HG02970 (cell line): ENCODE data around the gene IGF2BP3.
"Not testable (repeated sequence)": the region's sequence is repeated elsewhere in the genome, so short reads cannot be mapped to it uniquely, and the experiment has no call there.

Experiments
- ATAC-seq: cut with Tn5 transposase; IDR thresholded peaks from one replicate; pipeline ENCODE4 v1.9.1; 2021; ENCODE audit warnings: mild to moderate bottlenecking, moderate library complexity, moderate number of reproducible peaks; ENCODE audit not compliant: unreplicated experiment, low FRiP score

IGF2BP3 gene

DNA sequence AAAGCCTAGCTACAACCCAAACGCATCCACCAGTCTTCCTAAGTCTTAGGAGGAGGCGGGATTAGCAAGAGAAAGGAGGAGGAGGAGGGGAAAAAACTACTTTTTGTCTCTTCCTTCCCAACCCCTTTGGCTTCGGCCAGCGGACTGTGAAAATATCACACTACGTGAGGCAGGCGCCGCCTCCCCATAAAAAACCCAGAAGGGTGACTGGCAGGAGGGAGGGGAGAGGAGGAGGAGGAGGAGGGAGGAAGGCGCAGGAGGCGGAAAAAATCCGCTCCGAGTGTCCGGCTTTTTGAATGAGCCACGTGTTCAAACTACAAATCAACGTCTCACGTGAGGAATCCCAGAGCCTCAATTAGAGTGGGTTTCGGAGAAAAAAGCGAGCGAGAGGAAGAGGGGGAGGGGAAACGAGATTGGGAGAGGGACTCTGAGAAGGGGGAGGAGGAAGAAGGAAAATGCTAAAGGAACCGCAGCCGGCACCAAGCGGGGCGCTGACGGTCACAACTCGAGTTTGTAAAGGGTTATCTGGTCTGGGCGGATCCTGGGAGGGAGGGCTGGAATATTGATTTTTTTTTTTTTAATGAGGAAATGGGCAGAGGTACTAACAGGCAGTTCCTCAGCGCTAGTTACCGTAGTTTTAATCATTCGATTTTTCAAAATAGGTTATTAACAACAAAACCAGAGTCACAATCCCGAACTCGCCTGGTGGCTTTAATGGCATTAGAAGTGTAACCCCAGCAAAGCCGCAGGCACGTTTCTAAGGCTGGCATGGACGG, at the start of gene IGF2BP3:
Gene IGF2BP3 (minus strand): TSS at position 162 of the 776 bp plus-strand sequence. CDS start 381 bp downstream, outside the sequence.
- ATAC-seq = no peak

DNA sequence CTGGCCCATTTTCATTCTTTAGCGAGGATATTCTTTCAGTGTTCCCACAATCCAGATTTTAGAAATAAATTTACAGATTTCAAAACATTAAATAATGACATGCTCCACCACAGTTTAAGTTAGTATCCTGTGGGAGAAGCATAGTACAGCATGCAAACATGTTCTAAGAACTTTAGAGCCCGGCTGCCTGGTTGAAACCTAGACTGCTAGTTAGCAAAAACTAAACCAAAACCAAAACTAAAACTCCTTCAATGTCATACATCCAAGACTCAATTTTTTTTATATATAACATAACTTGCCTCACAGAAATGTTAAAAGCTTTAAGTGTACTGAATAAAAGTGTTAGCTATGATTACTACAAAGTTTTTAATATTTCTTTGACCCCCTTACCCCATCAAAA, 44.5 kb upstream of the IGF2BP3 start:
- no peak for ATAC-seq

DNA sequence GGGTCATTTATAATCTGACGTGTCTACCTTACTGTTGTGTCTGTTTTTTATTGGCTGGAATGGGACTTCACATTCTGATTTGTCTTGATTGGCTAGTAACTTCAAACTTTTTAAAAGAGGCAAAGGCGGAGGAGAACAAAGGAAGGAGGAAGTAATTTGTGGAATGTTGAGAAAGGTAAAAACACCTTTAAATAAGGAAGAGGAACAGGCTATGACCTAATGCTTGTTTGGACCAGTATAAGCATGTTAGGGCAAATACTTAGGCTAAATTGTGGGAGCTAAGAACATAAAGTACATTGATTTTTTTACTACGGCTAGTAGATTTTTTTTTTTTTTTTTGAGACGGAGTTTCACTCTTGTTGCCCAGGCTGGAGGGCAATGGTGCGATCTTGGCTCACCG, 43.5 kb upstream of the IGF2BP3 start:
- not testable (repeated sequence) for ATAC-seq

GRCh38 chr7:23494009-23494408, 23.7 kb upstream of the IGF2BP3 start:
- no peak for ATAC-seq

GRCh38 chr7:23491502-23491901, 21.2 kb upstream of the IGF2BP3 start:
- no peak for ATAC-seq

GRCh38 chr7:23490357-23491135, 20.3 kb upstream of the IGF2BP3 start:
- ATAC-seq = no peak

GRCh38 chr7:23488714-23489113, 18.4 kb upstream of the IGF2BP3 start:
- not testable (repeated sequence) for ATAC-seq

DNA sequence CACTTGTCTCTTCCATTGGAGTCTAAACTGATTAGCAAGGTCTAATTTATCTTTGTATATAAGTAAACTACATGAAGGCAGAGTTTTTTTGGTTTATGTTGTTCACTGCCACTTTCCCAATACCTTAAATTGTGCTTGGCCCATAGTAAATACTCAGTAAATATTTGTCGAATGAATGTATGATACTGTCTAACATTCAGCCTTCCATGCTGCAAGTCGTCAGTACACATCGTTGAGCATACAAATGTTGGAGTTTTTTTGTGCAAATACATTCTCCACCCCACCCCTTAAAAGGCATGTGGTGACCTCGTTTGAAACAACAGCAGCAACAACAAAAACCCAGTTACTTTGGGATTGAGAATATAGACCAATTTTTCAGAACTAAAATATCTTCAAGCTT, 17.4 kb upstream of the IGF2BP3 start:
- no peak for ATAC-seq

GRCh38 chr7:23486002-23486773, 15.9 kb upstream of the IGF2BP3 start:
- ATAC-seq = no peak

DNA sequence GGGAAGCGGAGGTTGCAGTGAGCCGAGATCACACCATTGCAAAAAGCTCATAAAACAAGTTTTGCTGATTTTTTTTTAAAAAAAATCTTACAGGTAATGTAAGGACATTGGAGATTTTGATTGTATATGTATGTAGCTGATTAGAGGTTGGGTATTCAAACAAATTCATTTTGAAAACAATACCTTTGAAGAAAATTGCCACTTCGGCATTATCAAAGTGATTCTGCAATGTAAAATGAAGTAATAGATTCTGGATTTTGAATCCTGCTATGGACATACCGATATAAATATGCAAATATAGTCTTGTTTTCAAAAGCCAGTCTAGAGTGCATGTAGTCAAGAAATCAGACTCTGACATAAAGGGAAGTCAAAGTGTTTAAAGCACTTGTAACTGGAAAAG, 12.4 kb upstream of the IGF2BP3 start:
- ATAC-seq = no peak

- ATAC-seq = no peak
Measured at GRCh38 chr7:23477962-23478866, 7.9 kb upstream of the IGF2BP3 start.

GRCh38 chr7:23477157-23477499, 6.8 kb upstream of the IGF2BP3 start:
- ATAC-seq = no peak

DNA sequence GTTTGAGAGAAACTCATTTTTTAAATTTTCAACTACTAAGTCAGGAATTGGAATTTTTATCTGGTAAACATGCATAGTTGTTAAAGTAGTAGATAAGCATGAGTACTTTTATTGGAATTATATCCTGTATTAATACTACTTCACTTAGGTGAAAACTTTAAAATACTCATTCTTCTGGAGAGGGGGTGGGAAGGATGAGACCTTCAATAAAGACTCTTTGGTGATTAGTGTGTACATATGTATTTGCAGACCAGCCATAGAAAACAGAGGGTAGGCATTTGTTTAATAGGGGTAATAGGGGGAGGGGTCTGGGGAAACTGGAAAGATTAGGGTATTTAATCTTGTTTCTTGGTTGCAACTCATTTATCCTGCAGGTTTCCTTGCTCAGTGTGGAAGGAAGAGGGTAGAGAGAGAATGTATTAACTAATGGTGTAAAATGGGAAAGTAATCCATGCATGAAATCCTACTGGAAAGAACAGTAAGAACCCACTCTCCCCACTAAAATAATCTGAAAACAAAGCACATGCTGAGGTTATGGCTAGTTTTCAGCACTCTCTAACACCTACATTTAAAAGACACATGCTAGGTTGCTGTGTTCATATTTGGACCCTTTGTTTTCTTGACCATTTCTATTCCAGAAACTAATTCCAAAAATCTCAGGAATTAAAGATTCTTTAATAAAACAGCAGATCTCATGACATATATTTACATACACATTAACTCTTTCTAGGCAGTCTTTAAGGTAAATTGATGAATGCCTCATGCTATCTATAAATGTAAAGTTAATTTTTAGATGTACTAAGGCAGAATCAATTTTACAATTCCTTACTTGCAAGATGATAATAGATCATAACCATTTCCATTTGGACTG, 6.2 kb upstream of the IGF2BP3 start:
- no peak for ATAC-seq

DNA sequence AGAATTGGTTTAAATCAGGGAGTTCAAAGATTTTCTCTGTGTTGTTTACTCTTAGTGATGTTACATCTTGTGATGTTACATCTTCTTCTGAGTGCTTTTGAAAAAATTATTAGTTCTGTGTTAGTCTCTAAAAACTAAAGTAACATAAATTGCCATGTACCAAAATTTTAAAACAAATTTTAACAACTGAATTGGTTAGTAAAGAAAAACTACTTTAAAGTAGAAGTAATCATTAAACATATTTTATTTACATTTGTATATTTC, 5.2 kb upstream of the IGF2BP3 start:
- ATAC-seq = no peak

- no peak for ATAC-seq
Measured at GRCh38 chr7:23474829-23475575, 4.7 kb upstream of the IGF2BP3 start.

GRCh38 chr7:23474094-23474828, 4.0 kb upstream of the IGF2BP3 start:
- peak; percentile 67 for ATAC-seq

DNA sequence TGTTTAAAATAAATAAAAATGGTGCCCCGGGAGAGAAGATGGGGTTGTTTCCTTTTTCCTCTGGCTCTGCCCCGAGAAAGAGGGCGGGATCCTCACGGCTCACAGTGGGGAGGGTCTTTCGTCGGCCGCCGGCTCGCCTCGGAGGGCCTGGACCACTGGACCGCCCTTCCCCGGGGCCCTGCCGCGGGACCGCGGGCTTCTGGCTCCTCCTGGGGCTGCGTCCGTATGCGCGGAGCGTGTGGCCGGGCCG, 3.5 kb upstream of the IGF2BP3 start:
- no peak for ATAC-seq
